Fibroblast of skin of back (primary cell): Measurements from ENCODE around the gene LTB4R.
"Not testable (repeated sequence)": the region's sequence is repeated elsewhere in the genome, so short reads cannot be mapped to it uniquely, and the experiment has no call there.

ENCODE experiments used
- DNase-seq: peaks from one replicate; pipeline ENCODE4 v3.0.0-alpha.2; 2013

The LTB4R gene

DNA sequence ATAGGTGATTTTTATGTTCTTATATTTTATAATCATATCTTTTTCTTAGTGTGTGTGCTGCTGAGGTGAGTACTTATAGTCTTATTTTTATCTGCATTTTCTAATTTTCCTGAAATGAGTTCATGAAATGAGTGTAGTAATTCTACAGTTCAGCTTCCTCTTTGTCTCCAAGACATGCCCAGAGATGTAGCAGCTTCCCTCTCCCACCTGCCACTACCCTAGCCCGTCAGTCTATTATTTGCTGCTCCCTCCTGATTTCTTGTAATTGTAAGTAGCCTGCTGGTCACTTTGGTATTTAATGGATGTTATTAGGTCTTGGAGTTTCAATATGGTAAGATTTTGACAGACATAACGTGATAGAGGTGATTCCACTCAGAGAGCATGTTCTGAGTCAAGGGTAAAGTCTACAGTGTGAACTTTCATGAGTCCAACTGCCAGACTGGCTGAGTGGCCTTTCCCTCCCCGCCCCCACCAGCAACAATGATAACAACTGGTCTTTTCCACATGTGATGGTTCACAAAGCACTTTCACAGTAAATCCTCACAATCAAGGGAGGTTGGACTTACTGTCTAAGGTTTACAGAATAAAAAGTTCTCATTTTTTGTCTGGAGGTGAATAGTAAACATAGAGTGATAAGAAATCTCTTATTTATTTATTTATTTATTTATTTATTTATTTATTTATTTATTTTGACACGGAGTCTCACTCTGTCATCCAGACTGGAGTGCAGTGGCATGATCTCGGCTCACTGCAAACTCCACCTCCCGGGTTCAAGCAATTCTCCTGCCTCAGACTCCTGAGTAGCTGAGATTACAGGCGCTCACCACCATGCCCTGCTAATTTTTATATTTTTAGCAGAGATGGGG, 32.7 kb downstream of the LTB4R start:
- no peak for DNase-seq

- no peak for DNase-seq
Observed at GRCh38 chr14:24347134-24347533, 35.8 kb downstream of the LTB4R start.

DNA sequence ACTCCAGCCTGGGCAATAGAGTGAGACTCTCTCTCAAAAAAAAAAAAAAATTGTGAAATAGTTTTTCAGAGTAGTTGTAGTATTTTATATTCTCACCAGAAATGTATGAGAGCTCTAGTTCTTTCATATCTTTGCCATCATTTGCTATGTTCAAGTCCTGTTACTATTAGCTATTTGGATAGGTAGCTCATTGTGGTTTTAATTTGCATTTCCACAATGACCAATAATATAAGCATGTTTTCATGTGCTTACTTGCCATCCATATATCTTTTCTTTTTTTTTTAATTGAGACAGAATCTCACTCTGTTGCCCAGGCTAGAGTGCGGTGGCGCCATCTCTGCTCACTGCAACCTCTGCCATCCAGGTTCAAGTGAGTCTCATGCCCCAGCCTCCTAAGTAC, 36.9 kb downstream of the LTB4R start:
- no peak for DNase-seq

DNA sequence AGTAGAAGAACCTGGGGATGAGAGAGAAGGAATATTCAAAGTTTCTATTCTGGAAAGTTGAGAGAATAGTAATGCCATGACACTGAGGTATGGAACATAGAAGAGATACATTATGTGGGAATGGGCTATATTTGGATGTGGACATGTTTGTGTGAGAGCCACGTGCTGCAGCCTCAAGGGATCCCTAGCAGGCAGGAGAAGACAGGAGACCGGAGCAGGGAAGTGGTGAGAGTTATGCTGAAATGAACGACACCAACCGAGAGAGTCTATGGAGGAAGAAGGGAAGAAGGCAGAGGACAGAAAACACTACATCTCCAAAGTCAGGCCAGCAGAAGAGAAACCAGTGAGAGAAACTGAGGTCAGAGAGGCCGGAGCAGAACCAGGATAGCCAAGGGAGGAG, 38.4 kb downstream of the LTB4R start:
- no peak for DNase-seq

- peak; percentile 49 for DNase-seq
Observed at GRCh38 chr14:24351517-24351916, 40.2 kb downstream of the LTB4R start.

GRCh38 chr14:24353559-24354481, 42.5 kb downstream of the LTB4R start:
- DNase-seq, result peak; percentile 27

- DNase-seq, result not testable (repeated sequence)
Observed at GRCh38 chr14:24354482-24354825, 43.2 kb downstream of the LTB4R start.

DNA sequence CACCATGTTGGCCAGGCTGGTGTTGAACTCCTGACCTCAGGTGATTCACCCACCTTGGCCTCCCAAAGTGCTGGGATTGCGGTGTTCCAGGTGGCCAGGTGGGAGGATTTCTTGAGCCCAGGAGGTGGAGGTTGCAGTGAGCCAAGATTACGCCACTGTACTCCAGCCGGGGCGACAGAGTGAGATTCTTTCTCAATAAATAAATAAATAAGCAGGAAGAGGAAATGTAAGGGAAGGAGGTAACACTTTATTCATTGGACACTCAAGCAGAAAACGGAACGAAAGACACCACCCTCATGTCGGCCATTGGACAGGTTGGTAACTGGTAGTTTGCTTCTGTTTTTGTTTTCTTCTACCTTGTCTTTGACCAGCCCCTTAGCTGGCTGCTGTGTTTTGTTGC, 43.7 kb downstream of the LTB4R start:
- no peak for DNase-seq

GRCh38 chr14:24356208-24356607, 44.9 kb downstream of the LTB4R start:
- DNase-seq, result no peak

GRCh38 chr14:24360281-24360680, 49.0 kb downstream of the LTB4R start:
- DNase-seq, result no peak

- no peak for DNase-seq
Observed at GRCh38 chr14:24361326-24361725, 50.0 kb downstream of the LTB4R start.

DNA sequence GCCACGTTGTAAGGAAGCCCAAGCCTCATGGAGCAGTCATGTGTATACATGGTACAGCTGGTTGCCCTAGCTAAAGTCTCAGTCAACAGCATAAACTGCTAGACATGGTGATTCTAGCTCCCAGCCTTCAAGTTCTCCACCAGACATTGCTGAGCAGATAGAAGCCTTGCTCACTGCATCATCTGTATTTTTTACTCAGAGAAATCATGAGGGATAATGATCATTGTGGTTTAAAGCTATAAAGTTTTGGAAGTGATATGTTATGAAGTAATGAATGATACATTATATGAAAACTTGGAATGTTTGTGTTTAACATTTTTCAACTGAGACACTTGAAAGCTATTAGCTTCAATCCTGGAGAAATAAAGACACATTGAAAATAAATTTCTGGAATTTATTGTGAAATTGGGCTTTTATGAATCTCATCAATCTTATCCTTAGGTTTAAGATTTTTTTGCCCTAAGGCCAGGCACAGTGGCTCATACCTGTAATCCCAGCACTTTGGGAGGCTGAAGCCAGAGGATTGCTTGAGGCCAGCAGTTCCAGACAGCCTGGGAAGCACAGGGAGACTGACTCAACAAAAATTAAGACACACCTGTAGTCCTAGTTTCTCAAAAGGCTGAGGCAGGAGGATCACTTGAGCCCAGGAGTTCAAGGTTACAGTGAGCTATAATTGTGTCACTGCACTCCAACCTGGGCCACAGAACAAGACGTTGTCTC, 51.1 kb downstream of the LTB4R start:
- DNase-seq, result peak; percentile 78

- DNase-seq, result no peak
Observed at GRCh38 chr14:24363401-24363800, 52.1 kb downstream of the LTB4R start.

DNA sequence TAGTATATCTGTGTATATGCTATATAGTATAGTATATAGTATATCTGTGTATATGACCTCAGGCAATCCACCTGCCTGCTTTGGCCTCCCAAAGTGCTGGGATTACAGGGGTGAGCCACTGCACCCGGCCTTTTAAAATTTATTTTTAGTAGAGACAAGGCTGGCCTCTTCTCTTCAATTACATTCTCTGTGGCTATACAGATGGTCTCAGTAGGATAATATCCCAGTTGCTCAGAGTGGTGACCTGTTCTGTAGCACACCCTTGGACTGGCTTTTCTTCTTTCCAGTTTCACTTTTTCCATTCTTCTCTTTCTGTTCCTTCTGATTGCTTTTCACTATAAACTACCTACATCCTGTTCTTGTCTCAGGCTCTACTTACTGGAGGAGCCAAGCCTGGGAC, 53.5 kb downstream of the LTB4R start:
- DNase-seq, result no peak

DNA sequence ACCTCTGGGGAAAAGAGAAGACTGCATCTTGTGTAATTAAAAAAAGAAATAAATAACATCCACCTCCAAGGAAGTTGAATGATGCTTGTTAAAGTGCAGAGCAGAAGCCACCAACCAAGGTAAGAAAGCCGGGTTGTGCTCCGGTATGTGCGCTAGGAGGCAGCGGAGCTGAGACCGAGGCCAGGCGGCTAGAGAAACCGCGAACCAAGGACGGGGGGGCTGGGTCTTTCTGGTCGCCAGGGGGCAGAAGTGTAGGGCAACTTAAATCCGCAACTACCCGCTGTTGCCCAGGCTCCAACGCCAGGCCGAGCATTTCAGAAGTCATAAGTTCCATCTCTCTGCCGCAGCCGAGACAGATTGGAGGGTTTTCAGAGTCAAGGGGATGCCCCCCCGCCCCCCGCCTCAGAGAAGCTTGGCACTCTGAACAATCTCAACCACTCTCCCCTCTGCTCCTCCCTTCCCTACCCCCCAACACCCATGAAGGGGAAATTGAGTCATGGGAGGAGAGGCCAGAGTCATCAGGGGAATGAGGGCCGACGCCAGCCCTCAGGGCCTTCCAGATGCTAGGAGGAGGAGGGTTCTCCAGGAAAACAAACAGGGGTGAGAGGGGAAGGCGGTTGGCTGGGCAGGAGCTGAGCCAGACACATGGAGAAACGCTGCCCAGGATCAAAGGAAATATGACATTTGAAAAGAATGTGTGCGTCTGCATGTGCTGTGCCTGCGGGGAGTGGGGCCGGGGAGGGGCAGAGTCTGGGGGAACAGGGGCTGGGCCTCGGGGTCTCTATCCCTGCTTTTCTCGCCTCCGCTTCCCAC, 54.5 kb downstream of the LTB4R start:
- peak; percentile 92 for DNase-seq

- no peak for DNase-seq
Observed at GRCh38 chr14:24366413-24366720, 55.1 kb downstream of the LTB4R start.

DNA sequence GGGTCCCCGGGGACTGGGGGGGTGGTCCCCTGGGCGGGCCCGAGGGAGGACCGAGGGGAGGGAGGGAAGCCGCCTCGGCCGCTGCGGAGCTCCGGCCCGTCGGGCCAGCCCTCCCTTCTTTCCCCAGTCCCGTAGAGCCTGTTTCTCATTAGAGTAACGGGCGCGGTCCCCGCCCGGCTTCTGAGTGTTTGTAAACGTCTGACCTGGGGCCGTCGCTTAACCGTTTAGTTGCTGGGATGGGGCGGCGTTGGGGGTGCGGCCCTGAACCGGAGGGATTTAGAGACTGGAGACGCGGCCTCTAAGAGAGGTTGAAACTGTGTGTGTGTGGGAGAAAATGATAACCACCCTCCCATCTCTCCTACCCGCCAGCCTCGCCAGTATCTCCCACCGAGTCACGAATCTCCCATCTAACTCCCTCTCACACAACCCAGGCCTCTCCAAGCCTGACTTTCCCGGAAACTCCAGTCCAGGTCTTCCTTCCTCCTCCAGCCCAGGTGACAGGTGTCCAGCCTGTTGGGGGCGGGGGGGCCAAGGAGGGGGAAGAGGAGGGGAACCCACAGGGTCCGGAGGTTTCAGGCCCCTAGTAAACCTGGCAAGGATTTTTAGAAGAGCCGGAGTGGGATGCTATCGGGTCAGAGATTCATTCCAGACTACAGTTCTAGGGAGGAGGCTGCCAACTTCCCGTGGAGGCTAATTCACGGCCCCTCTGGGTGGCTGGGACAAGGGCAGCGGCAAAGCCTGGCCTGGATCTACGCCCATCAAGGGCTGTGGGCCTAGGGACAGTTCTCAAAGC, 55.6 kb downstream of the LTB4R start:
- peak; percentile 97 for DNase-seq
